Lower leg skin (tissue), 4 donors: ENCODE results near the gene SLC15A2. TPM values are rescaled to one million over a fixed set of nuclear protein-coding genes. Genes with fewer than 3 reads are reported as not detected.
"Not testable (repeated sequence)": the region's sequence is repeated elsewhere in the genome, so short reads cannot be mapped to it uniquely, and the experiment has no call there.

ENCODE experiments used
- DNase-seq, 2 donors: peaks; one replicate each; pipeline ENCODE4 v3.0.0-alpha.2; 2019; ENCODE audit warnings: low spot score in 2 of 2
- H3K4me3 ChIP-seq: fragments of 200-600 bp; sonication (generic); 2 replicates; pipeline ENCODE4 v1.5.1; 2017; ENCODE audit warnings: mild to moderate bottlenecking, low read depth; ENCODE audit not compliant: poor library complexity, severe bottlenecking
- CTCF ChIP-seq, 3 donors: fragments of 450-650 bp; IDR thresholded peaks; one replicate each; pipeline ENCODE4 v1.5.1; 2016; ENCODE audit warnings: antibody characterized with exemption in 3 of 3, mild to moderate bottlenecking in 3 of 3, moderate library complexity in 2 of 3
- POLR2A ChIP-seq, 2 donors: fragments of 450-650 bp; IDR thresholded peaks; one replicate each; pipeline ENCODE4 v1.6.1; 2016 to 2017; ENCODE audit warnings: antibody characterized with exemption in 2 of 2, mild to moderate bottlenecking in 1 of 2, moderate library complexity in 1 of 2
- WGBS, 2 donors: methylation state at CpG; one replicate each; pipeline ENCODE4 v1.1.5; 2018; 5-methylcytosine and 5-hydroxymethylcytosine counted together
- intact Hi-C: fragments of 100-400 bp; cut with DNase I; formaldehyde crosslinking; loops from one replicate; pipeline ENCODE4 v1.15.0; 2023; ENCODE audit warnings: low total_unique reads
- total RNA-seq, 4 donors: library from RNA; depleted of rRNA; stranded (reverse); fragments of >200 nt; gene quantifications; one replicate each; pipeline ENCODE4 v1.1.0, GENCODE V29; 2016

The SLC15A2 gene
- total RNA-seq, 4 donors from 2014 or later, result 0.42 to 2.9 (median 1.5) TPM

GRCh38 chr3:121914081-121914998, 20.1 kb downstream of the SLC15A2 start:
- no peak for TF ChIP-seq CTCF (IDR thresholded peaks at IDR 0.05)
- no peak for TF ChIP-seq POLR2A (IDR thresholded peaks at IDR 0.05)

GRCh38 chr3:121916189-121916588, 22.0 kb downstream of the SLC15A2 start:
- no peak overlapping the region for H3K4me3 ChIP-seq
- no peak for DNase-seq
- TF ChIP-seq POLR2A (IDR thresholded peaks at IDR 0.05) (no peak), CTCF (IDR thresholded peaks at IDR 0.05) (no peak)
- intact Hi-C loops, result no loop called here

More at GRCh38 chr3:121914081-121914998, 20.1 kb downstream of the SLC15A2 start:
- intact Hi-C loops, result no loop called here
- 65 to 70% methylated on average over 12 of the region's 12 CpGs for WGBS, 2 donors
- no peak for DNase-seq
- no peak overlapping the region for H3K4me3 ChIP-seq

GRCh38 chr3:121918779-121919483, 24.7 kb downstream of the SLC15A2 start:
- intact Hi-C loops, result no loop called here
- whole genome bisulfite sequencing, 2 donors, result 73 to 77% methylated on average over 19 of the region's 19 CpGs
- no peak overlapping the region for H3K4me3 ChIP-seq
- no peak for DNase-seq
- TF ChIP-seq POLR2A (IDR thresholded peaks at IDR 0.05) (no peak), CTCF (IDR thresholded peaks at IDR 0.05) (no peak)

GRCh38 chr3:121924734-121925133, 30.5 kb downstream of the SLC15A2 start:
- no peak overlapping the region for H3K4me3 ChIP-seq
- TF ChIP-seq CTCF (IDR thresholded peaks at IDR 0.05) (no peak), POLR2A (IDR thresholded peaks at IDR 0.05) (no peak)
- intact Hi-C loops, result no loop called here
- no peak for DNase-seq
- 87 to 88% methylated on average over 3 of the region's 3 CpGs for WGBS, 2 donors

- no peak overlapping the region for H3K4me3 ChIP-seq
- DNase-seq, result no peak
- 78 to 91% methylated on average over 1 of the region's 1 CpG for WGBS, 2 donors
- intact Hi-C loops, result no loop called here
- no peak for TF ChIP-seq CTCF (IDR thresholded peaks at IDR 0.05)
- TF ChIP-seq POLR2A (IDR thresholded peaks at IDR 0.05), result no peak
These were observed 32.2 kb downstream of the SLC15A2 start for GRCh38 chr3:121926380-121926779.

DNA sequence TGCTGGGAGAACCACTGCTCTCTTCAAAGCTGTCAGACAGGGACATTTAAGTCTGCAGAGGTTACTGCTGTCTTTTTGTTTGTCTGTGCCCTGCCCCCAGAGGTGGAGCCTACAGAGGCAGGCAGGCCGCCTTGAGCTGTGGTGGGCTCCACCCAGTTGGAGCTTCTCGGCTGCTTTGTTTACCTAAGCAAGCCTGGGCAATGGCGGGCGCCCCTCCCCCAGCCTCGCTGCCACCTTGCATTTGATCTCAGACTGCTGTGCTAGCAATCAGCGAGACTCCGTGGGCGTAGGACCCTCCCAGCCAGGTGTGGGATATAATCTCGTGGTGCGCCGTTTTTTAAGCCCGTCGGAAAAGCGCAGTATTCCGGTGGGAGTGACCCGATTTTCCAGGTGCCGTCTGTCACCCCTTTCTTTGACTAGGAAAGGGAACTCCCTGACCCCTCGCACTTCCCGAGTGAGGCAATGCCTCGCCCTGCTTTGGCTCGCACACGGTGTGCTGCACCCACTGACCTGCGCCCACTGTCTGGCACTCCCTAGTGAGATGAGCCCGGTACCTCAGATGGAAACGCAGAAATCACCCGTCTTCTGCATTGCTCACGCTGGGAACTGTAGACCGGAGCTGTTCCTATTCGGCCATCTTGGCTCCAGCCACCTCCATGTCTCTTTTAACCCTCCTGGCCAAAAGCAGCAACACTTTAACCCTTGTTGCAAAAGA, 44.1 kb downstream of the SLC15A2 start:
- H3K4me3 ChIP-seq, DNase-seq, intact Hi-C loops: not testable (repeated sequence)
- WGBS, 2 donors, result 83 to 87% methylated on average over 29 of the region's 29 CpGs
